ENCODE measurements around the gene ATP6V0B.

The ATP6V0B gene

DNA sequence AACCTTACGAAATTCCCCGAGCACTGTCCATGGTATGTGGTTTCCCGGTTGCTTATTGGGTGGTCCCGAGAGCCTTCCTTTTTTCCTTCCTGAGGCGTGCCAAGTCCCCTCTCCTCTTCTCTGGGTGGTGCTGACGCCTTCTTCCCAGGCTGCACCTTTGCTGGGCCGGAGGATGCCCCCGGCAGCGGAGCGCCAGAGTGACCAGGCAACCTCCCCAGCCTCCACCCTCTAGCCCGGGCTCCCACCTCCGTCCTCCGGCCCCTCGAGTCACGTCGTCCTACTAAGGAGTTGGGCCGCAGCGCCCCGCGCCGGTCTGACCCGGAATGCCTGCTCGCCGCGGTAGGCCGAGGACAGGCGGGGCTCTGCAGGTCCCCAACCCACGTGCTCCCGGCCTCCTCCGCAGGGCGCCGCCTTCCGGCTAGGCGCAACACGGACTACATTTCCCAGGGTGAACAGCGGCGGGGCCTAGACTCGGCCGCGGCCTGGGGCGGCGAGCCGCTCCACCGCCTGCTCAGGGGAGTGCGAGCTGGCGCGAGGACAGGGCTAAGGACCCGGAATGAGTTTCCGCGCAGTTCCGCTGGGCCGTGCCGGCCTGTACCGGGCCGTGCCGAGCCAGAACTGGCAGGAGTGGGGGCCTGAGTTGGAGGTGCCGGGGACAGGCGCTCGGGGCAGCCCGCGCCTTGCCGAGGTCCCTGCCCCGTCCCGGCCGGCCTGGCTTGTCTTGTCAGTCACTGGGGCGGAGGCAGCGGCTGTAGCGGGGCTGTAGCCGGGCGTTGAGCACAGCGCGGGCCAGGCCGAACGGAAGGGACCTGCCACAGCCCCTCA is 28.3 kb upstream of the ATP6V0B start, which contains the start of gene IPO13:
Gene IPO13 (plus strand): TSS at position 715 of the 825 bp plus-strand sequence. CDS start 651 bp downstream, outside the sequence.
- DNase-seq, result peak; percentile 96

DNA sequence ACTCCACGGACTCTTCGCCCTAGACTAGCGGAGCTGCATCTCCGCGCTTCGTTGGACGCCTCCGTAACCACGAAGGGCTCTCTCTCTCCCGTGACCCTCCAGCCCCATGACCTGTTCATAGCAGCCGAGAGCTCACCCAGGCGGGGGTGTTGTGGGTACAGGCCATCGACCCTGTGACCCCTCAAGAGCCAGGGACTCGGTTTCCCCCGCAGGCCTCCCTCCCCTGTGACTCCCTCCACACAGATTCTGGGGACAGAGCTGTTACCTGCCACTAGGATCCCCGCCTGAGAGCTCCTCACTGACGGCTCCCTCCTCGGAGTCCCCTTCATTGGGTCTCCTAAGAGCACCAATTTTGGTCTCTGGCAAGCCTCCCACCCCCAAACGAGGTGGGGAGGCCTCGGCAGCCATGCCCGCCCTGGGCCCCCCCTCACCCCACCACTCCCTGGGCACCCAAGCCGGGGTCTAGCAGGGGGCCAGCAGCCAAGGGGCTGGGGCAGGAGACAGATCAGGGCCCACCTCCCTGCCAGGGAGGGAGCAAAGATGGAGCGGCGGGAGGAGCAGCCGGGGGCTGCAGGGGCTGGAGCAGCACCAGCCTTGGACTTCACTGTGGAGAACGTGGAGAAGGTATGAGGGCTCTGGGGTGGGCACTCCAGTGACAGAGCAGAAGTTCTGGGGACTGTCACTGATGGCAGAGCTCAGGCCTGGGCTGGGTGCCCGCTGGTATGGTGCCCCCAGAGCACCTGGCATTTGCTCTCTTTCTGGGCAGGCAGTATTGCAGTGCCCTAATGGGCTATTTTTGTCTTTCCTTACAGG is 27.5 kb upstream of the ATP6V0B start:
- DNase-seq, result no peak

DNA sequence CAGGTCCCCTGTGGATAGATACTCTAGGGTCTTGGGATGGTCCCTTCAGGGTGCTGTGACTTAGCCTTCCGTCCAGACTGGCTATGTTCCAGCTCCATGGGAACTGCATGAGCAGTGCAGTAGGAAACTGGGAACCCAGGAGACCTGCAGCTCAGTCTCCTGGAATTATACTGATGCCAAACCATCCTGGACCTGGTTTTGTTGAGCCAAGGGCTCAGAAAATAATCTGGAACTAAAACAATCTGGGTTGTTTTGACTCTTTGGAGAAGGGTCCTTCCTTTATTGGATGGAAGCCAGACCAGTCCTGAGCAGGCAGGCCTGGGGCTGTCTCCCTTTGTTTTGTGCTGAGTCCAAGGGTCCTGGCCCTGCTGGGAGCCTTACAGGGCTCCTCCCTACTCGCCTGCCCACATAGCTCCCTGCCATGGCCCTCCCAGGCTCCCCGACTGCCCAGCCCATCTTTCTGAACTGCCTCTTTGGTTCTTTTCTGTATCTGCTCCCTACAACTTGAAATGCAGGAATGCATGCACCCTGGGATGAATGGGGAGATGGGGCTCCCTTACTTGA is 26.8 kb upstream of the ATP6V0B start:
- DNase-seq, result no peak

DNA sequence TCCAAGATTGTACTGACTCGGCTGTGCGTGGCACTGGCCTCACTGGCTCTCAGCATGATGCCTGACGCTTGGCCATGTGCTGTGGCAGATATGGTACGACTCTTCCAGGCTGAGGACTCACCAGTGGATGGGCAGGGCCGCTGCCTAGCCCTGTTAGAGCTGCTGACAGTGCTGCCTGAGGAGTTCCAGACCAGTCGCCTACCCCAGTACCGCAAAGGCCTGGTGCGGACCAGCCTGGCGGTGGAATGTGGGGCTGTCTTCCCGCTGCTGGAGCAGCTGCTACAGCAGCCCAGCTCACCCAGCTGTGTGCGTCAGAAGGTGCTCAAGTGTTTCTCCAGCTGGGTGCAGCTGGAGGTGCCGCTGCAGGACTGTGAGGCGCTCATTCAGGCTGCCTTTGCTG is 25.1 kb upstream of the ATP6V0B start:
- no peak for DNase-seq

DNA sequence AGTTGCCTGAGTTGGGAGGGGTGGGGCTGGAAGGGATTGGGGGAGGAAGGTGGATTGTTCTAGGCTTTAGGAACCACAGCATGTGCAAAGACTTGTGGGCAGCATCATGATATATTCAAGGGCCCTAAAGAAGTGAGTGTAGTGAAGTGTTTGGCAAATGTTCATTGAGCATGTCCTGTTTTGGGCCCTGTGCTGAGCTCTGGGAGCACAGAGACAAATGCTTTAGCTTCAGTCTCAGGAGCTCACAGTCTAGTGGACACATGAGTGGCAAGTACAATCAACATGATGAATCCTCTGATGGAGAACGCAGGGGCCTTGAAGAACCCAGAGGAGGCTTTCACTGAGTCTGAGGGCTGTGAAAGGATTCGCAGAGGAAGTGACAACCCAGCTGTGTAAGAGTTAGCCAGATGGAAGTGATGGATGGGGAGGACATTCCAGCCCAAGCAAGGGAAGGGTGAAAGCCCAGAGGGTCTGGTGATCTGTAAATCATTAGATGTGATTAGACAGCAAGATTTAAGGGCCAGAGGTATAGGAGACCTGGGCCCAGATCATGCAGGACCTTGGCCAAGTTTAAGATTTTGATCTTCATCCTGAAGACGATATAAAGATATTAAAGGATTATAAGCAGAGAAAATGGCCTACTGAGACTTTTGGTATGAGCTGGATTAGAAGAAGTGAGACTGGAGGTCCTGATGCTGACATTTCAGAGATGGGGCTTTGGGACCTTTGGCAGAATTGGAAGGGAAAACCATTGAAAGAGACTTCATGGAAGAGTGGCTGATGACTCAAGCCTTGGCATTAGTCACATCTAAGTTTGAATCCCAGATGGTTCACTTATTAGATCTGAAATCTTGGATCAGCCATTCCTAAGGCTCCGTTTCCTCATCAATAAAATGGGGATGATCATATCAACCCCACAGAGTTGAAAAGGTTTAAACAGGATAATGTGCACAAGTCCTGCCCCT is 23.5 kb upstream of the ATP6V0B start:
- no peak for DNase-seq

DNA sequence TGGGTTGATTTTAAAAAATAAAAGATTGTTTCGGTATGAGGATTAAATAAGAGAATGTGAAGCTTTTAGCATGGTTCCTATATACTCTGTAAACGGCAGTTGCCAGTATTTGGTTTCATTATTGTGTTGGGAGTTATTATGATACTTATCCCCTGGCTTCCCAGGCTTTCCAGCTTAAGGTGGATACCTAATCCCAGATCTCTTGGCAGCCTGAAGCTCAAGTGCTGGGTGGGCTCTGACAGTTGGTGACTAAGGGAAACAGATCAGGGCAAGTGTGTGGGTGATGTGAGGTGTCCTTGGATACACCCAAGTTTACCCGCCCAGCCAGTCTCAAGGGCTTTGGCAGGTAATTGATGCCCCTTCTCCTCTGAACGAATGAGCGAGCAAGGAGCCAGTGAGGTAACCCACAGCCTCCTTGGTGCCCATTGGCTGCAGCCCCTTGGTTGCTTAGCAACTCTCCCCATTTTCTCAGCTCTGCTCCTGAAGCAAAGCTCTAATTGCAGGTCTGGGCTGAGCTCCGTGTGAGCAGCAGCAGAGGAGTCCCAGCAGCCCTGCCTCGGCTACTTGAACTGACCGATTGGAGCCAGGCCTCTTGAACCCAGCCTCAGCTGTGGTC is 21.9 kb upstream of the ATP6V0B start:
- DNase-seq, result no peak

DNA sequence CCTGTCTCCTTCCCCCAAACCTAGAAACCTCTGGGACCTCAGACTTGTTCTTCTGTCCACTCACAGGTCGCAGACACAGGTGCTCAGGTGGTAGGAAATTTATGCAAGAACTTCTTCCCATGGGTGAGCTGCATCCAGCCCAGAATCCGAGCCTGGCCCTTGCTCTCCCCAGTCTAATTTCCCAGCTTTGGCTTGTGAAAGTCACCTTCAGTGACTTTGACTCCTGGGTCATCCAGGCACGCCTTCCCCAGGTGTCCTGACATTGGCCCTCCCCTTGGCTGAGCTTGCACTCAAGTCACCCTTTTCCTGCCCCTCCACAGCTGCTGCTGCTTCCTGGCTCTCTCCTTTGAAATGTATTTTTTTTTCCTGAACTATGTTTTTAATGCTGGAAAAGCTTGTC is 21.4 kb upstream of the ATP6V0B start:
- no peak for DNase-seq

DNA sequence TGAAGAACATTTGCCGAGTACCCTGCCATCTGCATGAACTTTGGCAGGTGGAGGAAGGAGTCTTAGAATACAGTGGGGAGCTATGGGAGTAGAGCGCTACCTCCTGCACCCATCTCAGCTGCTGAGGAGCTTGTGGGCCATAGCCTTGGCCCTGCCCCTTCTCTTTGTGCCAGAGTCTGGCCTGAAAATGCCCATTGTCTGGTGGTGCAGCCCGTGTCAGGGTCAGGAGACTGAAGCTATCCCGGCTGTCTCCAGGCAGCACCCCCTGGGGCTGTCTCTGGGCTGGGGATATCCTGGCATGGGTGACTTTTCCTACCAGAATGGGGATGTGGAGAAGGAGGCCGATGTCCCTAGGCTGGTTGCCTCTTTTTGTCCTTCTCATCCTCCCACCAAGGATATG is 20.7 kb upstream of the ATP6V0B start:
- no peak for DNase-seq

DNA sequence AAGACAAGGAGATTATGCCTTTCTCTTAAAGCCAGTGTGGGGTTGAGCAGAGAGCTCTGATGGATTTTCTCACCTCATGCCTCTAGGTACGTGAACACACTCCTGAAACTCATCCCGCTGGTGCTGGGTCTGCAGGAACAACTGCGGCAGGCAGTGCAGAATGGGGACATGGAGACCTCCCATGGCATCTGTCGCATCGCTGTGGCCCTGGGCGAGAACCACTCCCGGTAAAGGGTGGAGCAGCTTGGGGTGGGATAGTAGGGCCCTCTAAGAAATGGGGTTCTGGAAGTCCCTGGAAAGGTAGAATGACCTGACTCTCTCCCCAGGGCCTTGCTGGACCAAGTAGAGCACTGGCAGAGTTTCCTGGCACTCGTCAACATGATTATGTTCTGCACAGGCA is 18.5 kb upstream of the ATP6V0B start:
- DNase-seq, result no peak

DNA sequence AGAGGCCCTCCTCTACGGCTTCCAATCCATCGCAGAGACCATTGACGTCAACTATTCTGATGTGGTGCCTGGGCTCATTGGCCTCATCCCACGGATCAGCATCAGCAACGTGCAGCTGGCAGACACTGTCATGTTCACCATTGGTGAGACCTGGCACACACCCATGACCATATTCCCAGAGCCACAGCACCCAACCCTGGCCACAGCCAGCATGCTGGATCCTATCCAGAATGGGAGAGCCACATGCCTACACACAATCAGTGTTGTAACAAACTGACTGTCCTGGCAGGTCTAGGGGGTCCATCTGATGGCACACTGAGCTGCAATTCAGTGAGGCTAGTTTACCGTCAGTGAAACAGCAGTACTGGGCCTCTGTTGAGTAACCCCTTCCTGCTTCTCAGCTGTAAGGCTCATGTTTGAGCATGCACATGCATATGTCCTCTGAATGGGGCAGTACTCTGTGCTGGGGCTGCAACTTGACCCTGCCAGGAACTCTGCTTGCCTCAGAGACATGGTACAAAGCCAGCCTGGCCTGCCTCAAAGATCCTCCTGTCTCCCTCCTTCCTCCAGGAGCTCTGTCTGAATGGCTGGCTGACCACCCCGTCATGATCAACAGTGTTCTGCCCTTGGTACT is 17.2 kb upstream of the ATP6V0B start:
- DNase-seq, result no peak

DNA sequence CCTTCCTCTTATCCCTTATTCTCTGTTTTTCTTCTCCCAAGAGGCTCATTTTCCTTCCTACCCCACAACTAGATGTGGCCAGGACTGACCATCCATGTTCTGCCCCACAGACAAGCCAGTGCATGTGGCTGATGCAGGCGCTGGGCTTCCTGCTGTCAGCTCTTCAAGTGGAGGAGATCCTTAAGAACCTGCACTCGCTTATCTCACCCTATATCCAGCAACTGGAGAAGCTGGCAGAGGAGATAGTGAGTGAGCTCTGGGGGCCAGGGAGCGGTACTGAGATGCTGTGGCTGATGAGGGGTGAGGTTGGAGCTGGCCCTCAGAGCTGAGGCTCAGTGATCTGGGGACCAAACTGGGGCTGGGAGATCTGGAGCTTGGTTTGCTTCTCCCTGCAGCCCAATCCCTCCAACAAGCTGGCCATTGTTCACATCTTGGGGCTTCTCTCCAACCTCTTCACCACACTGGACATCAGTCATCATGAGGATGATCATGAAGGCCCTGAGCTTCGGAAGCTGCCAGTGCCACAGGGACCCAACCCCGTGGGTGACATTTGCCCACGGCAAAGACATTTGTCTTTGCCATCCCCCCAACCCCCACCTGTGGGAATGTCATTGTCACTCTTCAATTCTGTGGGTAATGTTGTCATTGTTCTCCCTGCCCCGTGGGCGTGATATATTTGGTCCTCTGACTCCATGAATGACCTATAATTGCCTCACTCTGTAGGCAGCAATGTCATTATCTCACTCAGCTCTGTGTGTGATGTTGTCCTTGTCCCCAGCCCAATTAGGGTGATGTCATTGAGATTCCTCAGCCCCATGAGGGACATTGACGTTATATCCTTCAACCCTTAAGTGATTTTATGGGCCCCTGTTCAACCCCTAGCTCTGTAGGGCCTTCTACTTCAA is 16.2 kb upstream of the ATP6V0B start:
- DNase-seq, result no peak

DNA sequence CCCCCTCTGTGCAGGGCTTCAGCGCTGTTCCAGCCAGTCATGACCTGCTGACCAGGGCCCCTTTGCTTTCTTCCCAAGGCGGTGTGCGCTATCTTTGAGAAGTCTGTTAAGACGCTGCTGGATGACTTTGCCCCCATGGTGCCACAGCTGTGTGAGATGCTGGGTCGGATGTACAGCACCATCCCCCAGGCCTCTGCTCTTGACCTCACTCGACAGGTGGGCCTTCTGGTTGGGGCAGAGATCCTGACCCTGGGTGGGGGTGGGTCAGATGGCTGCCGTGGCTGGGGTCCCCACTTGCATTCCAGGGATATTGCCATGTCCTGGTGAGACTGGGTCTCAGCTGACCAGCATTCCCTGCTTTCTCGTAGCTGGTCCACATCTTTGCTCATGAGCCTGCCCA is 14.0 kb upstream of the ATP6V0B start:
- no peak for DNase-seq

DNA sequence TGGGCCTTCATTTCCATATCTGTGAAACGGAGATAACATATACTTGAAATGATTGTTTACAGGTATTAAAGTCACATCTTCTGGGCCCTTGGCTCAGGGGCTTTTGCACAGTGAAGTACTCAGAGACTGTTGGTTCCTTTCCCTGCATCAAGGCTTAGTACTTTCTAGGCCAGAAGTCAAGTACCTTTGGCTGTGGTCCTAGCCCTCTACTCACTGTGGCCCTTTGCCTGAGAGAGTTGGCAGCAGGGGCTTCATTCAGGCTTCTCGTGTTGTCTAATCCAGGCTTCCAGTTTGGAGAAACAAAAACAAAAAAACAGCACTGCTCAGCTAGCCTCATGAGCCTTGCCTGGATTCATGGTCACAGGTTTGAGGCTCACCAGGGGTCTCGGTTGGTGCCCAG is 13.1 kb upstream of the ATP6V0B start:
- DNase-seq, result no peak

DNA sequence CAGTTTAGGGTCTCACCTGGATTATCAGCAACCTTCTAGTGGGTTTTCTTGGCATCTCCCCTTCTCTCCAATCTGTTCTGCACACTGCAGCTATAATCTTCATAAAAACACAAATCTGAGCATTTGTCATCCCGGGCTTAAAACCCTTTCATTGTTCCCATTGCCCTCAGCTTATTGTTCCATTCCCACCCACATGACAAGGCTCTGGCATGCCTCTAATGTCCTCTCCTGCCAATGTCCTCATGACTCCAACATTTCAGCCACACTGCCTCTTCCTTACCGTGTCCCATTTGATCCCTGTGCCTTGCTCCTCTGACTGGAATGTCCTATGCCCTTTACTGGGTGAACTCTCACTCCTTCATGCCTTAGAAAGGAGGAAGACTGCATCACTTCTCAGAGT is 12.4 kb upstream of the ATP6V0B start:
- DNase-seq, result no peak

DNA sequence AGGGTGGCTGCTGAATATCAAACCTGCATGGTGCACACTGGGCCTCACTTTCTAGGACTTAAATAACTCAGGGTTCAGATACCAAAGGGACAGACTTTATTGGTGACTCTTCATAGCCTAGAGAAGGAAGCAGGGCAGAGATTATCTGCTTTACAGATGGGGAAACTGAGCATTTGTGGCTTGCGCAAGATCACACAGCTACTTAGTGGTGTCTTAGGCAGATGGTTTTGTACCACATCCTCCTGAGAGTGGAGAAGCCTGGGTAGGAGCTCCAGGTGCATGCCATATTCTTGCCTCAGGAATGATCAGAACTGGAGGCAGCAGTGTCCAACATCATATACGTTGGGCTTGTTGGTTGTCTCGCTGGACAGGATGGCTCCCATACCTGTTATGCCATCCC is 11.8 kb upstream of the ATP6V0B start:
- DNase-seq, result no peak

DNA sequence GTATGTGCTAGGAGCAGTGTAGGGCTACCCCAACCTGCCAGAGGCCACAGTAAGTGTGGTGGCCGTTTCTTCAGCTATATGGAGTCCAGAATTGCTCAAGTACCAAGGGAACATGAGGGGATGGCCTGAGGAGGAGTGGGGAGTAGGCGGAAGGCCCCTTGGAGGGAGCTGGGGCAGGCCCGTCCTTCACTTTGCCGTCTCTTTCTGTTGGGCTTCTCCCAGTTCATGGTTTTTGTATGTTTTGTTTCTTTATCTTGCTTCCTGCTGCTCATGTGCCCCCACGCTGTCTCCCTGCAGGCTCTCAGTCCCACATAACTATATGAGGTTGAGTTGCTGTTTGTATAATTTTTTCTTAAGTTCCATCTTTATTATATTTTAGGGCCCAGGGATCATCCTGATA is 10.9 kb upstream of the ATP6V0B start:
- DNase-seq, result no peak

DNA sequence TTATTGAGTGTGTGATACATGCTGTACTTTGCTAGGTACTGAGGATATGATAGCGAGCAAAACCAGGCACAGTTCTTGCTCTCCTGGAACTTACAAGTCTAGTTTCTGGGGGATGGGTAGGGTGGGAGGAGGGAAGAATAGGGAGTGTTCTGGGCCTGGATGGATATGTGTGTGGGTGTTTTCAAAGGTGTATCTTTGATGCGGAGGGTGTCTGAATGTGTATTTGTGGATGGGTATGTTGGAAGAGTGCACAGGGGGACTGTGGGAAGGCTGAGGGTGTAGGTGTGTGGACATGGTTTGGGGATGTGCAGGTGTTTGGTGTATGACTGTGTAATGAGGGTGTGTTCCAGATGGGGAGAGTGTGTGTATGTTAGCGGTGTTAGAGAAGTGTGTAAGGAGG is 9.4 kb upstream of the ATP6V0B start:
- no peak for DNase-seq

DNA sequence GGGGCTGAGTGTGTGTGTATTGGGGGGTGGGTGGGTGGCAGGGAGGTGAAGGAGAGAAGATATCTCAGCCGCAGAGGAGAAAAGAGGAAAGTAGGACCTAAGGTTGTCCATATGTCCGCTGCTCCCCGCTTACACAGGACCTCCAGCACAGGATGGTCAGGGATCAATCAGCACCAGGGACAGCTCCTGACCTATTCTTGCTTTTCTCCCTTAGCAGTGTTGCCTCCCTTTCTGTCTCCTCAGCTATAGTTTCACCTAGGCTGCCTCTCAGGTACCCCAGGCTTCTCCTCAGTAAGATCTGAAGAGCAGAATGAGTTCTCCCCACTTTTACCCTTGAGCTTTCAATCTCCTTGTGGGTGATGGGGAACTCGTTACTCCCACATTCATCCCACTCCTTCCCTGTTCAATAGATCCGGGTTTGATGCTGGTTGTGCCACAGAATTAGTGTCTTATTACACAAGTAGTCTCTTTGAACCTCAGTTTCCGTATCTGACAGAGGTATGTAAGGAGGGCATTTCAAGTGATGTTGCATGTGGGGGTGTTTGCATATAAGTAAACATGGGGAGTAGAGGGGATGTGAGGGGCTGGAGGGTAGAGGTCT is 6.3 kb upstream of the ATP6V0B start:
- DNase-seq, result no peak

DNA sequence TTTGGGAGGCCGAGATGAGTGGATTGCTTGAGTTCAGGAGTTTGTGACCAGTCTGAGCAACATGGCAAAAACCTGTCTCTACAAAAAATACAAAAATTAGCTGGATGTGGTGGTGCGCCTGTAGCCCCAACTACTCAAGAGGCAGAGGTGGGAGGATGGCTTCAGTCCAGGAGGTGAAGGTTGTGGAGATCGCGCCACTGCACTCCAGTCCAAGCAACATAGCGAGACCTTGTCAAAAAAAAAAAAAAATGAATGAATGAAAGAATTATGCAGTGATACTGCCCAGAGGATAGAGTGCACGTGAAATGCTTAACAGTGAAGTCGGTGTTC is 5.4 kb upstream of the ATP6V0B start:
- DNase-seq, result no peak

DNA sequence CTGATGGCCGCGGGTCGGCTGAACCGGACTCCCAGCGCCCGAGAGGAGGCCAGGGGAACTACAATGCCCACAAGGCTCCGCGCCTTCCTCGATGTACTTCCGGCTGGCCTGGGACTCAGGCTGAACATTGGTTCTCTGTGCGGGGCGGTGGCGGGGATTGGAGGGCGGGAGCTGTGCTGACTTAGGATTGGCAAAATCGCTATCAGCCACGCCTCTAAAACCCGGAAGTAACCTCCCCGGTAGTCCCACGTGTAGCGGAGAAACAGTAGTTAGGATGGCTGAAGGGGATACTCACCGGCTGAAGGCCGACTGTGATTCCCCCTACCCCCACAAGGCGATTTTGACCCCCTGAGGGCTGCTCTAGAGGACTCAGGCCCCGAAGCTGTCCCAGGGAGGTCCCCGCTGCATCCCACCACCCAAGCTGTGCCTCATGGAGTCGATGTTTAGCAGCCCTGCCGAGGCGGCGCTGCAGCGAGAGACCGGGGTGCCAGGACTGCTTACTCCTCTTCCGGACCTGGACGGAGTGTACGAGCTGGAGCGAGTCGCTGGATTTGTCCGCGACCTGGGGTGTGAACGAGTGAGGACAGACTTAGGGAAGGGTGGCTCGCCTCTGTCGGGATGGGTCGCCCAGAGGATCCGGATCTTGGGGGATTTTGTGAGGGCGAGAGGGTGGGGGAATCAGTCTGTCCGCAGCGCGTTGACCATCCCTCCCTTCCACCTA is 4.9 kb upstream of the ATP6V0B start, which contains the start of gene DPH2:
Gene DPH2 (plus strand): TSS at position 265 of the 721 bp plus-strand sequence. CDS start 166 bp downstream, at position 431.
- DNase-seq, result peak; percentile 97
